ENCODE measurements around the gene SON. TPM values are rescaled to one million over a fixed set of nuclear protein-coding genes. Genes with fewer than 3 reads are reported as not detected.

The SON gene
- total and polyA plus RNA-seq, 2 of the 13 experiments (the other 11 are each of a cell fraction or from before 2014, with no cell fraction given): 61.3 to 78.3 TPM

DNA sequence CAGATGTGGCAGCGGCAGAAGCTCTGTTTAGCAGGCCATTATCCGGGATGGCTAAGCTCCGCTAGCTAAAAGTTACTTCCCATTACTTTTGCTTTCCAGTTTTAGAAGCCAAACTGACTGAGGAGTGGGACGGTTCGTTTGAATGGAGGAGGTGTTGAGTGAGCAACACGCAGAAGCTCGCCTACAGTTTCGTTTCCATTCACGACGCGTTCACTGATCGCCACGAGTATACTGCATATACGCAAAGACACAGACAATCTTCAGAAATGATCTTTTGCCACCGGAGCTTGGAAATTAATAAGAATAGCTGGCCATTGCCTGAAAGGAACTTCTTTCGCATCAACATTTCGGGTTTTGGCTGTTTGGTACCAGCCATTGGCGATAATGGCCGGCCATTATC is 14.6 kb downstream of the SON start:
- BruUV-seq (replicated peaks): no TSS peak
- H3K4me2 ChIP-seq (ENCODE audit: low read depth, low read length): no peak overlapping the region
- WGBS (ENCODE audit: low lambda C conversion rate): 98% methylated on average over 19 of the region's 19 CpGs
- no peaks in the 10 kb centered on the region for H3K27me3 ChIP-seq (ENCODE audit: control insufficient read depth in 1 of 2, insufficient read depth in 2 of 2, low read length in 2 of 2)
- ChIA-PET POLR2A (interaction anchor here (1.0 kb wide), 1 partner anchor 14 kb away, joined by 4 read pairs; the partner anchor contains the start of gene SON), CTCF (ENCODE audit: low intra/inter-chr PET ratio, low total read pairs) (no interaction called here)
- FAIRE-seq: no peak
- no peak overlapping the region for H3K9ac ChIP-seq (ENCODE audit: insufficient read depth, low read depth, low read length)
- peaks cover 11% of the 10 kb centered on the region; the same call in 1 of the 2 replicates for H3K4me1 ChIP-seq (ENCODE audit: insufficient read depth, low read length)
- intact Hi-C loops (cut with micrococcal nuclease; ENCODE audit: unreplicated experiment): no loop called here
- in situ Hi-C loops (cut with HindIII; ENCODE audit: extremely low pct_ligation_motif_present, low pct_unique_long_range_greater_than_20kb): no loop called here
- TF ChIP-seq JUN (CRISPR knock-in tag; IDR thresholded peaks at IDR 0.05) (no peak), RBM22 (optimal IDR thresholded peaks at IDR 0.05; ENCODE audit: low read length) (peak; percentile 54)
- H2AFZ ChIP-seq (ENCODE audit: low read length): no peak overlapping the region
- no peak overlapping the region for H3K4me3 ChIP-seq (replicated peaks in 1 of 3; ENCODE audit: insufficient read depth in 1 of 3, low read depth in 2 of 3, low read length in 3 of 3)
- DNase-seq (ENCODE audit: low spot score): no peak
- no peak for ATAC-seq
- peaks cover 72% of the 10 kb centered on the region for H3K79me2 ChIP-seq (ENCODE audit: insufficient read depth, low read length)
- no peaks in the 10 kb centered on the region for H3K9me3 ChIP-seq (ENCODE audit: low read length)
- H3K27ac ChIP-seq (ENCODE audit: extremely low read length, insufficient read depth, low read length): no peak overlapping the region
- peaks cover 43% of the 10 kb centered on the region for H4K20me1 ChIP-seq (ENCODE audit: insufficient read depth, low read length)
- H3K36me3 ChIP-seq (replicated peaks in 1 of 2; ENCODE audit: control insufficient read depth in 1 of 2, insufficient read depth in 2 of 2, low read length in 2 of 2): peaks cover 29 to 92% of the 10 kb centered on the region in 2 experiments

DNA sequence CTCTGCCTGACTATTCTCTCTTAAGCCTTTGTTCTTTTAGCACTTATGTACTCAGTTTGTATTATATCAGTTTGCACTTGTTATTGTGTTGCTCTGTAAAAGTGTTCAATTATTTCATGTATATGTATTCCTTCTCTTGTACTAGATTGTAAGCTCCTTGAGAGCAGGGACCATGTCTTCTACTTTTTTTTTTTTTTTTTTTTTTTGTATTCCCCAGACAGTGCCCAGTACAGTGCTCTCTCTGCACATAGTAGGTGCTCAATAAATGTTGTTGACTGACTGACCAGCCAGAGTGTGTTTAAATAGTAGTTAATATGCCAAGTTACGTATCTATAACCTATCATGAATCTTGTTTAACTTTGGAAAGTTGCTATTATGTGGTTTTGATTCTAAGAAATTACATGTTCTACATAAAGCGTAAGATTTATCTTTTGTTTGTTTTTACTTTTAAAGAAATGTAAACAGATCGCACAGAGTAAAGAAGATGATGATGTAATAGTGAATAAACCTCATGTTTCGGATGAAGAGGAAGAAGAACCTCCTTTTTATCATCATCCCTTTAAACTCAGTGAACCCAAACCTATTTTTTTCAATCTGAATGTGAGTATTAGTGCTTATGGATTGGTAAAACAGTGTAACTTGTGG is 16.1 kb downstream of the SON start:
- Histone ChIP-seq H3K4me1 (ENCODE audit: insufficient read depth, low read length) (peaks cover 11% of the 10 kb centered on the region; the same call in 1 of the 2 replicates), H4K20me1 (ENCODE audit: insufficient read depth, low read length) (peaks cover 31% of the 10 kb centered on the region), H3K4me2 (ENCODE audit: low read depth, low read length) (no peak overlapping the region), H2AFZ (ENCODE audit: low read length) (no peak overlapping the region), H3K9me3 (ENCODE audit: low read length) (no peaks in the 10 kb centered on the region), H3K79me2 (ENCODE audit: insufficient read depth, low read length) (peaks cover 58% of the 10 kb centered on the region), H3K27me3 (ENCODE audit: control insufficient read depth in 1 of 2, insufficient read depth in 2 of 2, low read length in 2 of 2) (no peaks in the 10 kb centered on the region; a peak in 1 of 5 replicates), H3K27ac (ENCODE audit: extremely low read length, insufficient read depth, low read length) (no peak overlapping the region), H3K9ac (ENCODE audit: insufficient read depth, low read depth, low read length) (no peak overlapping the region), H3K4me3 (replicated peaks in 1 of 3; ENCODE audit: insufficient read depth in 1 of 3, low read depth in 2 of 3, low read length in 3 of 3) (no peak overlapping the region), H3K36me3 (replicated peaks in 1 of 2; ENCODE audit: control insufficient read depth in 1 of 2, insufficient read depth in 2 of 2, low read length in 2 of 2) (peaks cover 20 to 81% of the 10 kb centered on the region in 2 experiments)
- in situ Hi-C loops (cut with HindIII; ENCODE audit: extremely low pct_ligation_motif_present, low pct_unique_long_range_greater_than_20kb): no loop called here
- intact Hi-C loops (cut with micrococcal nuclease; ENCODE audit: unreplicated experiment): loop anchor here (2.0 kb wide), 2 partner anchors 14 to 34 kb away; no protein-coding TSS in a partner anchor
- FAIRE-seq (no peak), ATAC-seq (no peak), DNase-seq (ENCODE audit: low spot score) (no peak)
- CTCF ChIA-PET (ENCODE audit: low intra/inter-chr PET ratio, low total read pairs): no interaction called here
- peak; percentile 46; the same call in 1 of the 2 replicates for TF ChIP-seq BCL6 (CRISPR knock-in tag; IDR thresholded peaks at IDR 0.05)
- TF ChIP-seq ATF7 (IDR thresholded peaks at IDR 0.05): peak; percentile 51; the same call in 1 of the 2 replicates
- no peak for TF ChIP-seq ATF7 (CRISPR knock-in tag; IDR thresholded peaks at IDR 0.05)
- peak; percentile 92 for TF ChIP-seq ZKSCAN1 (IDR thresholded peaks at IDR 0.05; ENCODE audit: low read length)
- TF ChIP-seq ZNF224 (CRISPR knock-in tag; IDR thresholded peaks at IDR 0.05): no peak
- no TSS peak for BruUV-seq (replicated peaks)
- POLR2A ChIA-PET: no interaction called here
- 96% methylated on average over 4 of the region's 4 CpGs for WGBS (ENCODE audit: low lambda C conversion rate)

Data from HepG2 (cell line).